ENCODE measurements around the gene CYP2C9. TPM values are rescaled to one million over a fixed set of nuclear protein-coding genes. Genes with fewer than 3 reads are reported as not detected.

CYP2C9 gene
- total and polyA plus RNA-seq, 2 donors (not counting 3 experiments of a cell fraction or from before 2014, with no cell fraction given), result not detected

GRCh38 chr10:95035332-95036295, 97.2 kb downstream of the CYP2C9 start:
- no peak for FAIRE-seq
- no peak for DNase-seq (ENCODE audit: low read depth, low spot score)
- H3K4me2 ChIP-seq (ENCODE audit: insufficient read depth, low read length), result no peak overlapping the region
- POLR2A ChIA-PET, result no interaction called here
- H2AFZ ChIP-seq (ENCODE audit: low read depth, low read length), result no peak overlapping the region
- no peaks in the 10 kb centered on the region for H3K36me3 ChIP-seq (ENCODE audit: control insufficient read depth in 2 of 2, extremely low read depth in 1 of 2, insufficient read depth in 2 of 2, low read length in 2 of 2)
- BruUV-seq (replicated peaks), result no TSS peak
- TF ChIP-seq CTCF (IDR thresholded peaks at IDR 0.05; ENCODE audit: extremely low read depth in 1 of 2, insufficient read depth in 1 of 2, low read depth in 1 of 2, low read length in 2 of 2) (no peak), JUN (IDR thresholded peaks at IDR 0.05; ENCODE audit: borderline replicate concordance, insufficient read depth, insufficient read length, low read depth) (no peak), GATA2 (IDR thresholded peaks at IDR 0.05; ENCODE audit: insufficient read depth, insufficient read length, low read depth, low read length) (no peak), FOS (IDR thresholded peaks at IDR 0.05; ENCODE audit: borderline replicate concordance, insufficient read depth, low read length) (no peak), POLR2AphosphoS5 (IDR thresholded peaks at IDR 0.05; ENCODE audit: insufficient read depth, low read depth, low read length) (no peak), MYC (IDR thresholded peaks at IDR 0.05; ENCODE audit: low read depth, low read length) (no peak), POLR2A (IDR thresholded peaks at IDR 0.05; ENCODE audit: low read depth, low read length) (no peak), MAX (IDR thresholded peaks at IDR 0.05; ENCODE audit: insufficient read depth, insufficient read length) (no peak), EZH2 (IDR thresholded peaks at IDR 0.05; ENCODE audit: borderline replicate concordance, low read depth, low read length, severe bottlenecking) (no peak)
- dilution Hi-C loops (cut with MboI; ENCODE audit: extremely low pct_ligation_motif_present, low sequenced_read_pairs), result no loop called here
- H3K27me3 ChIP-seq (ENCODE audit: control insufficient read depth in 2 of 2, insufficient read depth in 2 of 2, low read length in 2 of 2), result no peaks in the 10 kb centered on the region
- no peaks in the 10 kb centered on the region for H3K9me1 ChIP-seq (replicated peaks; ENCODE audit: control insufficient read depth, extremely low read depth, insufficient read depth, low read length)
- CTCF ChIA-PET, result no interaction called here
- intact Hi-C loops (cut with micrococcal nuclease), result no loop called here
- H3K27ac ChIP-seq (ENCODE audit: insufficient read depth, low read depth, low read length), result no peak overlapping the region
- no peaks in the 10 kb centered on the region for H3K79me2 ChIP-seq (ENCODE audit: control insufficient read depth, insufficient read depth, low read length)
- no peak overlapping the region for H3K4me3 ChIP-seq (replicated peaks in 1 of 3; ENCODE audit: insufficient read depth in 1 of 3, low read depth in 1 of 3, low read length in 3 of 3)
- H4K20me1 ChIP-seq (replicated peaks; ENCODE audit: control insufficient read depth, extremely low read depth, insufficient read depth, low read length), result no peaks in the 10 kb centered on the region
- H3K9ac ChIP-seq (replicated peaks; ENCODE audit: extremely low read depth, insufficient read depth, low read length), result no peak overlapping the region
- no peaks in the 10 kb centered on the region for H3K9me3 ChIP-seq (replicated peaks; ENCODE audit: control insufficient read depth, insufficient read depth, low read length)
- no peaks in the 10 kb centered on the region for H3K4me1 ChIP-seq (ENCODE audit: control insufficient read depth, extremely low read depth, insufficient read depth, low read length)
